ENCODE data around the gene VIT.

Gene VIT

DNA sequence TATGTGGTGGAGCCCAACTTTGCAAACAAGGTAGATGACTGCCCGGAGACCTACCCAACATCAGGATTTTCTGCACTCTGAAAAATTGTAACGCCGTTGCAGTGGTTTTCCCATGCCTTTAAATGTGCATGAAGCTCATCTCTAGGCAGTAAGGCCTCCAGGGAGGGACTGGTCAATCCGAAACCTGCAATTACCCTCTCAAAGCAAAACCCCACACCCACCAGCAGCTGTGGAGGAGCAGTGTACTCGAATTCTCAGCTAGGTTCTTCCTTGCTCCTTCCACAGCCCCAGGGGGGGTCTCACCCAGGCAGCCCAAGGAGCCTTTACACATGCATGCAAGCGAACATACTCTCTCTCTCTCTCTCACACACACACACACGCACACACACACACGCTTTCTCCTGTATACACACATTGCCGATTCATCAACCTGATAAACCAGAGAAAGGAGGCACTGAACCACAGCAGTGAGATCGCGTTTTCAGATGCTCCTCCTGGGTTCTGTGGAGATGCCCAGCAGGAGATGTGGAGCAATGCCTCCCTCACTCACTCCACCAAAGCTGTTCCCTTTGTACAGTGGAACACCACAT, 109.2 kb downstream of the VIT start:
- TF ChIP-seq, protein P1, sequence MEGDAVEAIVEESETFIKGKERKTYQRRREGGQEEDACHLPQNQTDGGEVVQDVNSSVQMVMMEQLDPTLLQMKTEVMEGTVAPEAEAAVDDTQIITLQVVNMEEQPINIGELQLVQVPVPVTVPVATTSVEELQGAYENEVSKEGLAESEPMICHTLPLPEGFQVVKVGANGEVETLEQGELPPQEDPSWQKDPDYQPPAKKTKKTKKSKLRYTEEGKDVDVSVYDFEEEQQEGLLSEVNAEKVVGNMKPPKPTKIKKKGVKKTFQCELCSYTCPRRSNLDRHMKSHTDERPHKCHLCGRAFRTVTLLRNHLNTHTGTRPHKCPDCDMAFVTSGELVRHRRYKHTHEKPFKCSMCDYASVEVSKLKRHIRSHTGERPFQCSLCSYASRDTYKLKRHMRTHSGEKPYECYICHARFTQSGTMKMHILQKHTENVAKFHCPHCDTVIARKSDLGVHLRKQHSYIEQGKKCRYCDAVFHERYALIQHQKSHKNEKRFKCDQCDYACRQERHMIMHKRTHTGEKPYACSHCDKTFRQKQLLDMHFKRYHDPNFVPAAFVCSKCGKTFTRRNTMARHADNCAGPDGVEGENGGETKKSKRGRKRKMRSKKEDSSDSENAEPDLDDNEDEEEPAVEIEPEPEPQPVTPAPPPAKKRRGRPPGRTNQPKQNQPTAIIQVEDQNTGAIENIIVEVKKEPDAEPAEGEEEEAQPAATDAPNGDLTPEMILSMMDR (IDR thresholded peaks at IDR 0.05; ENCODE audit: low read depth, low read length) = no peak
- H3K4me3 ChIP-seq (ENCODE audit: low read depth, low read length) = no peak overlapping the region

DNA sequence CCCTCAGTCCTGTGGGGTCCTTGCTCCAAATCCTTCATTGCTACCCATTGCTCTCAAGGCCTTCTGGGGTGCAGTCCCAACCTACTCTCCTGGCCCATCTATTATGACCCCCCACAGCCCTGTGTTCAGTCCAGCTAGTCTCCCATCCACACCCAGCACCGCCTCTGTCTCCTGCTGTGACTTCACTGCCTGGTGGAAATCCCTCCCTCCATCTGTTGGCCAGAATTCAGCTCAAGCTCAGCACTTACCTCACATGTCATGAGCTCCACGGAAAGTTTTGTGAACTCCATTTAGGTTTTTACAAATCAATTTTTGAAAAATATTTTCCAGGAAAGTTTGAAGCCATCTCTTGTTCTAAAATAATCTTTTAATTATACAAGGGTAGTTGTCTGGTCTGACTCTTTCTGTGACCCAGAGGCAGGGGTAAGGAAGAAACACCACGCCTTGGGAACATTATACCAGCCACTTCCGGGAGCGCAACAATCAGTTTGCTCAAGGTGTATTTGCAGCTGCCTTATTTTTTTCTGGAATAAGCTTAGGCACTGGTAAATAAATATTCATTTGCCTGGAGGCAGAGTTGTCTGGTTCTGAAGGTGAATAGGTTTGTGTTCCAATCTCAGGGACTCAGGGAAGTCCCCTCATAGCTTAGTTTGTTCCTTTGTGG, 110.8 kb downstream of the VIT start:
- H3K4me3 ChIP-seq (ENCODE audit: low read depth, low read length) = no peak overlapping the region
- TF ChIP-seq, protein P1 (IDR thresholded peaks at IDR 0.05; ENCODE audit: low read depth, low read length) = no peak

DNA sequence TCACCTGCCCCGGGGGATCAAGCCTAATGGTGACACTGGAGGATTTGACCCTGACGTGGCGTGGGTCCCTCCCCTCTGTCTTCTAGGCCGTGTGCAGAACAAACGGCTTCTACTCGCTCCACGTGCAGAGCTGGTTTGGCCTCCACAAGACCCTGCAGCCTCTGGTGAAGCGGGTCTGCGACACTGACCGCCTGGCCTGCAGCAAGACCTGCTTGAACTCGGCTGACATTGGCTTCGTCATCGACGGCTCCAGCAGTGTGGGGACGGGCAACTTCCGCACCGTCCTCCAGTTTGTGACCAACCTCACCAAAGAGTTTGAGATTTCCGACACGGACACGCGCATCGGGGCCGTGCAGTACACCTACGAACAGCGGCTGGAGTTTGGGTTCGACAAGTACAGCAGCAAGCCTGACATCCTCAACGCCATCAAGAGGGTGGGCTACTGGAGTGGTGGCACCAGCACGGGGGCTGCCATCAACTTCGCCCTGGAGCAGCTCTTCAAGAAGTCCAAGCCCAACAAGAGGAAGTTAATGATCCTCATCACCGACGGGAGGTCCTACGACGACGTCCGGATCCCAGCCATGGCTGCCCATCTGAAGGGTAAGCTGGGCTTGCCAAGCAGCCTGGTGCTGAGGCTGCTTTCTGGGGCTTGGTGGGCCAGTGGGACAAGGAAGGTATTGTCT, 112.0 kb downstream of the VIT start:
- TF ChIP-seq, protein P1 (IDR thresholded peaks at IDR 0.05; ENCODE audit: low read depth, low read length) = no peak

DNA sequence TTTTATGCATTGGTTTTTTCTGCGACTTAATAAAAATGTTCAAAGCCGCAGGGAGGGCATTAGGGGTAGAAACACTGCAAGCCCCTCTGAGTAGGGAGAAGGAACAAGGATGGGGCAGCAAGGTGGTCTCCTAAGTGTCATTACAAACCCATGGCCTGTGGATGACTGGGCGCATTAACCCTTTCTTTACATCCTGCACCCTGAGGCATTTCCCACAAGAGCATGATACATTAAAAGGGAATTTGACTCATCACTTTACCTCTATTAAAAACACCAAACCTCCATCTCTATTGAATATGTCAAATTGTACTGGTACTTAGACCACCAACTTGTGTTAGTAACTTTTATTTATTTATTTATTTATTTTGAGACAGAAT, 112.5 kb downstream of the VIT start:
- TF ChIP-seq, protein P1 (IDR thresholded peaks at IDR 0.05; ENCODE audit: low read depth, low read length) = no peak
- H3K4me3 ChIP-seq (ENCODE audit: low read depth, low read length) = no peak overlapping the region

More for the DNA sequence above, 112.0 kb downstream of the VIT start:
- H3K4me3 ChIP-seq (ENCODE audit: low read depth, low read length) = no peak overlapping the region

DNA sequence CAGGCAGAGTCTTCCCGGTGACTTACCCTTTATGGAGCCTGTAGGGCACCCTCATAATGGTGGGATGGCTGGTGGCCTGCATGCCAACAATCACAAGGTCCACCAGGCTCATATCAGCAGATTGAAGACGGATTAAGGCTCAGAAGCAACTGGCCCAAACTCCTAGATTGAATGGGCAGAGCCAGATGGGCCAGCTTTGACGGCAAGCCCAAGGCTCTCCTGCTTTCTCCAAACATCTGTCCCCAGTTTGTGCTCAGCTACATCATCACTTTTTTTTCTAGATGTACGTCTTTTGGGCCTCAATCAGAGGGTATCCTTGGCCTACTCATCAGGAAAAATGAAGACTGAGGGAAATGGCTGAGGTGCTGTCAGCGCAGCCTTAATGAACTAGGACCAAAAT, 114.6 kb downstream of the VIT start:
- TF ChIP-seq, protein P1 (IDR thresholded peaks at IDR 0.05; ENCODE audit: low read depth, low read length) = no peak
- H3K4me3 ChIP-seq (ENCODE audit: low read depth, low read length) = no peak overlapping the region

DNA sequence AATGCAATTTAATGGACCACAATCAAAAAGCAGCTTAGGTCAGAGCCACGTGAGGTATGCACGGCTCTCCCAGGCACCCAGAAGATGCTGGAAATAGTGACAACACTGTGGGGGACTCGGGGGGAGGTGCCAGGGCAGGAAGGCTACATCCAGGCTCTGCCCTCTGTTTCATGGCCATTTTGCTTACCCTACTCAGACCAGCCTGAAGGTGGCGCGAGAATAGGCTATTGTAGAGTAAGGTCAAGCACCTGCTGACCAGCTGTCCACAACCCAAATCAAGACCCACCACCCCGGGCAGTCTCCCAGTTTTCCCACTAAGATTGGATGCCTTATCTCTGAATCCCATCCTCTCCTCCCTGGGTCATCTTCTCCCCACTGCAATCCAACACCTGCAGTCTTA, 115.7 kb downstream of the VIT start:
- TF ChIP-seq, protein P1 (IDR thresholded peaks at IDR 0.05; ENCODE audit: low read depth, low read length) = 0 out of 2 replicates have a peak, but pooled peaks have one; percentile 18
- no peak overlapping the region for H3K4me3 ChIP-seq (ENCODE audit: low read depth, low read length)

DNA sequence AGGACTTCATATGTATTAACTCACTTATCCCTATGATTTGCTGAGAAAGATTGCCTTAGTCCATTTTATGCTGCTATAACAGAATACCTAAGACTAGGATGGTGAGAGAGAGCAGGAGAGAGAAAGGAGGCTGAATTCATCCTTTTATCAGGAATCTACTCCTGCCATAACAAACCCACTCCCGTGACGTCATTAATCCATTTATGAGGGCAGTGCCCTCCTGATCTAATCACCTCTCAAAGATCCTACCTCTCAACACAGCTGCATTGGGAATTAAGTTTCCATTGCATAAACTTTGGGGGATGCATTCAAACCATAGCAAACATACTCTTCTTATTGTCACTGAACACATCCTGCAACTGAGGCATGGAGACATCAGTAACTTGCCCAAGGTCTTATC, 122.0 kb downstream of the VIT start:
- no peak overlapping the region for H3K4me3 ChIP-seq (ENCODE audit: low read depth, low read length)
- TF ChIP-seq, protein P1 (IDR thresholded peaks at IDR 0.05; ENCODE audit: low read depth, low read length) = no peak
